HepG2 (cell line): Measurements from ENCODE around the gene ZNF343. TPM values are rescaled to one million over a fixed set of nuclear protein-coding genes. Genes with fewer than 3 reads are reported as not detected.

ENCODE experiments used
- ARID2 ChIP-seq: sonication (generic); formaldehyde crosslinking; IDR thresholded peaks from 2 replicates; pipeline ENCODE4 v1.8.1; 2022; ENCODE audit warnings: mild to moderate bottlenecking, missing genetic modification reagents, borderline replicate concordance
- ATF7-NPFF ChIP-seq: sonication (generic); formaldehyde crosslinking; IDR thresholded peaks from 2 replicates; pipeline ENCODE4 v1.8.1; 2023; ENCODE audit warnings: mild to moderate bottlenecking, low read depth, missing genetic modification reagents, moderate library complexity
- CHD2 ChIP-seq: IDR thresholded peaks from 2 replicates; pipeline ENCODE4 v1.6.1; 2011; ENCODE audit warnings: low read depth, low read length, improper control_type of control experiment
- DNMT3B ChIP-seq: conservative IDR thresholded peaks from 2 replicates; pipeline ENCODE4 v1.6.1; 2016; ENCODE audit warnings: missing biosample characterization, control low read depth
- FOXK1 ChIP-seq: sonication (generic); formaldehyde crosslinking; IDR thresholded peaks from 2 replicates; pipeline ENCODE4 v1.4.0; 2020; ENCODE audit warnings: low read depth, missing genetic modification reagents, borderline replicate concordance
- FOXK2 ChIP-seq: fragments of 450-650 bp; IDR thresholded peaks from 2 replicates; pipeline ENCODE4 v1.6.1; 2016
- FOXP1 ChIP-seq, 2 experiments: fragments of 450-650 bp in 1 of 2; IDR thresholded peaks; 2 replicates each; pipeline ENCODE4 v1.6.1; 2017 to 2018; ENCODE audit warnings: antibody characterized with exemption in 1 of 2
- JARID2 ChIP-seq: sonication (generic); formaldehyde crosslinking; IDR thresholded peaks from 2 replicates; pipeline ENCODE4 v1.8.1; 2023; ENCODE audit warnings: missing genetic modification reagents, inconsistent platforms; ENCODE audit not compliant: insufficient replicate concordance
- MEIS1 ChIP-seq: sonication (generic); formaldehyde crosslinking; IDR thresholded peaks from 2 replicates; pipeline ENCODE4 v1.9.0; 2021; ENCODE audit warnings: mild to moderate bottlenecking, missing genetic modification reagents, moderate library complexity, borderline replicate concordance
- SOX13 ChIP-seq, 3 experiments: fragments of 450-650 bp in 1 of 3; sonication (generic) in 1 of 3; formaldehyde crosslinking in 1 of 3; IDR thresholded peaks in 2 of 3; conservative IDR thresholded peaks in 1 of 3; 2 replicates each; pipeline versions ENCODE4 v1.5.0 to v1.6.1; 2016 to 2020; ENCODE audit warnings: antibody characterized with exemption in 1 of 3, mild to moderate bottlenecking in 1 of 3, missing compliant biosample characterization in 1 of 3, missing genetic modification reagents in 1 of 3, moderate library complexity in 1 of 3
- SUZ12 ChIP-seq: fragments of 150-350 bp; IDR thresholded peaks from 2 replicates; pipeline ENCODE4 v1.6.1; 2014; ENCODE audit warnings: low read depth, low read length
- ZFX ChIP-seq: sonication (generic); formaldehyde crosslinking; IDR thresholded peaks from 2 replicates; pipeline ENCODE4 v1.4.0; 2020; ENCODE audit warnings: mild to moderate bottlenecking, low read depth, missing genetic modification reagents, moderate library complexity
- ZMAT3 ChIP-seq: sonication (generic); formaldehyde crosslinking; conservative IDR thresholded peaks from 2 replicates; pipeline ENCODE4 v1.7.0; 2021; ENCODE audit warnings: missing genetic modification reagents
- ZNF251 ChIP-seq: sonication (generic); formaldehyde crosslinking; IDR thresholded peaks from 2 replicates; pipeline ENCODE4 v1.9.0; 2021; ENCODE audit warnings: mild to moderate bottlenecking, missing genetic modification reagents
- ZNF614 ChIP-seq: IDR thresholded peaks from 2 replicates; pipeline ENCODE4 v1.6.1; 2018; ENCODE audit warnings: missing biosample characterization, missing genetic modification reagents, inconsistent platforms, borderline replicate concordance
- ZNF629 ChIP-seq: sonication (generic); formaldehyde crosslinking; conservative IDR thresholded peaks from 2 replicates; pipeline ENCODE4 v1.5.0; 2020; ENCODE audit warnings: missing genetic modification reagents
- ZNF782 ChIP-seq: sonication (generic); formaldehyde crosslinking; IDR thresholded peaks from 2 replicates; pipeline ENCODE4 v1.4.0; 2020; ENCODE audit warnings: missing genetic modification reagents, mild to moderate bottlenecking, borderline replicate concordance
- polyA plus RNA-seq, 8 experiments: library from polyadenylated mRNA; depleted of rRNA in 3 of 8; stranded (reverse) in 7 of 8; unstranded in 1 of 8; fragments of >200 nt; fragmentation: Illumina TruSeq in 4 of 8; extraction: Trizol in 4 of 8; gene quantifications; 2 replicates each; pipeline versions ENCODE4 v1.2.1 to v1.2.3, GENCODE V29; 2011 to 2016; ENCODE audit warnings: low read depth in 4 of 8, missing spikeins in 1 of 8, mixed read lengths in 1 of 8; ENCODE audit not compliant: insufficient read depth in 1 of 8
- total RNA-seq, 5 experiments: library from RNA; depleted of rRNA; stranded (reverse); fragments of >200 nt; fragmentation: Illumina TruSeq; extraction: Trizol; gene quantifications; 2 replicates each; pipeline ENCODE4 v1.2.3, GENCODE V29; 2016; ENCODE audit warnings: low read depth in 1 of 5
- TF ChIP-seq, protein P1 (sequence below): sonication (generic); formaldehyde crosslinking; IDR thresholded peaks from 2 replicates; pipeline ENCODE4 v1.4.0; 2020; ENCODE audit warnings: missing genetic modification reagents
- TF ChIP-seq, protein P2 (sequence below): sonication (generic); formaldehyde crosslinking; IDR thresholded peaks from 2 replicates; pipeline ENCODE4 v1.8.0; 2022; ENCODE audit warnings: mild to moderate bottlenecking, missing genetic modification reagents; ENCODE audit not compliant: insufficient replicate concordance
- TF ChIP-seq, protein P3 (sequence below): sonication (generic); formaldehyde crosslinking; IDR thresholded peaks from 2 replicates; pipeline ENCODE4 v1.5.1; 2020; ENCODE audit warnings: mild to moderate bottlenecking, moderate library complexity, missing genetic modification reagents
- TF ChIP-seq, protein P4 (sequence below): sonication (generic); formaldehyde crosslinking; conservative IDR thresholded peaks from 2 replicates; pipeline ENCODE4 v1.4.0; 2020; ENCODE audit warnings: missing genetic modification reagents

Gene ZNF343
- total and polyA plus RNA-seq, 2 of the 13 experiments (the other 11 are each of a cell fraction or from before 2014, with no cell fraction given), result 16.4 to 22.1 TPM

DNA sequence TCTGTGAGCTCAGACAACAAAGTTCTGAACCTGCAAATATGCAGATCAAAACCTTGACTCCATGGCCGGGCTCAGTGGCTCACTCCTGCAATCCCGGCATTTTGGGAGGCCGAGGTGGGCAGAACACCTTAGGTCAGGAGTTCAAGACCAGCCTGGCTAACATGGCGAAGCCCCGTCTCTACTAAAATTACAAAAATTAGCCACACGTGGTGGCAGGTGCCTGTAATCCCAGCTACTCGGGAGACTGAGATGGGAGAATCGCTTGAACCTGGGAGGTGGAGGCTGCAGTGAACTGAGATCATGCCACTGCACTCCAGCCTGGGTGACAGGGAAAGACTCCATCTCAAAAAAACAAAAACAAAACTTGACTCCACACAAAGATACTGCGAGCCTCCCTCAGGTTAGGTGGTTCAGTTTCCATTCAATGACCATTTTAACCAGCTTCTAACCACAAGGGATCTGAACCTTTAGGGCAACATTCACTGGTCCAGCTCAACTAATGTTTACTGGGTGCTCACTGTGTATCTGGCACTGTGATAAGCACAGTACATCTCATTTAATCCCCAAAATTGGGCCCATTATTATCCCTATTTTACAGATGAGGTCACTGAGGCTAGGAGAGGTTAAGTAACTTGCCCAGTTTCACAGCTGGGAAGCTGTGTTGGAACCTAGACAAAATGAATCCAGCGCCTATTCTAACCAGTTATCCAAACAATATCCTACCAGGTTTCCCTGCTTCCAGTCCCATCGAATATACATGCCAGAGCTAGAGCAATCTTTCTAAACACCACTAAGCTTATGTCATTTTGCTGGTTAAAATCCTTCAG lies 39.9 kb downstream of the ZNF343 start (continued):
- TF ChIP-seq, protein P1, sequence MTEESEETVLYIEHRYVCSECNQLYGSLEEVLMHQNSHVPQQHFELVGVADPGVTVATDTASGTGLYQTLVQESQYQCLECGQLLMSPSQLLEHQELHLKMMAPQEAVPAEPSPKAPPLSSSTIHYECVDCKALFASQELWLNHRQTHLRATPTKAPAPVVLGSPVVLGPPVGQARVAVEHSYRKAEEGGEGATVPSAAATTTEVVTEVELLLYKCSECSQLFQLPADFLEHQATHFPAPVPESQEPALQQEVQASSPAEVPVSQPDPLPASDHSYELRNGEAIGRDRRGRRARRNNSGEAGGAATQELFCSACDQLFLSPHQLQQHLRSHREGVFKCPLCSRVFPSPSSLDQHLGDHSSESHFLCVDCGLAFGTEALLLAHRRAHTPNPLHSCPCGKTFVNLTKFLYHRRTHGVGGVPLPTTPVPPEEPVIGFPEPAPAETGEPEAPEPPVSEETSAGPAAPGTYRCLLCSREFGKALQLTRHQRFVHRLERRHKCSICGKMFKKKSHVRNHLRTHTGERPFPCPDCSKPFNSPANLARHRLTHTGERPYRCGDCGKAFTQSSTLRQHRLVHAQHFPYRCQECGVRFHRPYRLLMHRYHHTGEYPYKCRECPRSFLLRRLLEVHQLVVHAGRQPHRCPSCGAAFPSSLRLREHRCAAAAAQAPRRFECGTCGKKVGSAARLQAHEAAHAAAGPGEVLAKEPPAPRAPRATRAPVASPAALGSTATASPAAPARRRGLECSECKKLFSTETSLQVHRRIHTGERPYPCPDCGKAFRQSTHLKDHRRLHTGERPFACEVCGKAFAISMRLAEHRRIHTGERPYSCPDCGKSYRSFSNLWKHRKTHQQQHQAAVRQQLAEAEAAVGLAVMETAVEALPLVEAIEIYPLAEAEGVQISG, result no peak
- no peak for TF ChIP-seq FOXK2
- TF ChIP-seq ZMAT3 (CRISPR knock-in tag), result no peak; the same call in 1 of the 2 replicates
- no peak for TF ChIP-seq FOXK1 (CRISPR knock-in tag)
- TF ChIP-seq CHD2, result no peak
- TF ChIP-seq, protein P2, sequence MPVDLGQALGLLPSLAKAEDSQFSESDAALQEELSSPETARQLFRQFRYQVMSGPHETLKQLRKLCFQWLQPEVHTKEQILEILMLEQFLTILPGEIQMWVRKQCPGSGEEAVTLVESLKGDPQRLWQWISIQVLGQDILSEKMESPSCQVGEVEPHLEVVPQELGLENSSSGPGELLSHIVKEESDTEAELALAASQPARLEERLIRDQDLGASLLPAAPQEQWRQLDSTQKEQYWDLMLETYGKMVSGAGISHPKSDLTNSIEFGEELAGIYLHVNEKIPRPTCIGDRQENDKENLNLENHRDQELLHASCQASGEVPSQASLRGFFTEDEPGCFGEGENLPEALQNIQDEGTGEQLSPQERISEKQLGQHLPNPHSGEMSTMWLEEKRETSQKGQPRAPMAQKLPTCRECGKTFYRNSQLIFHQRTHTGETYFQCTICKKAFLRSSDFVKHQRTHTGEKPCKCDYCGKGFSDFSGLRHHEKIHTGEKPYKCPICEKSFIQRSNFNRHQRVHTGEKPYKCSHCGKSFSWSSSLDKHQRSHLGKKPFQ (CRISPR knock-in tag), result no peak
- TF ChIP-seq ZNF614 (CRISPR knock-in tag), result 0 out of 2 replicates have a peak, but pooled peaks have one; percentile 14
- 0 out of 2 replicates have a peak, but pooled peaks have one; percentile 32 for TF ChIP-seq ZNF782 (CRISPR knock-in tag)
- no peak for TF ChIP-seq FOXP1 (IDR thresholded peaks at IDR 0.05)
- TF ChIP-seq FOXP1 (CRISPR knock-in tag; IDR thresholded peaks at IDR 0.05), result no peak
- no peak for TF ChIP-seq DNMT3B (CRISPR knock-in tag)
- TF ChIP-seq JARID2 (CRISPR knock-in tag), result no peak
- TF ChIP-seq ATF7-NPFF (CRISPR knock-in tag), result no peak
- TF ChIP-seq ZFX (CRISPR knock-in tag), result 0 out of 2 replicates have a peak, but pooled peaks have one; percentile 28
- 0 out of 2 replicates have a peak, but pooled peaks have one; percentile 51 for TF ChIP-seq MEIS1 (CRISPR knock-in tag)
- 0 out of 2 replicates have a peak, but pooled peaks have one; percentile 34 for TF ChIP-seq ZNF251
- peak; percentile 92 for TF ChIP-seq ZNF629 (CRISPR knock-in tag)
- TF ChIP-seq, protein P3, sequence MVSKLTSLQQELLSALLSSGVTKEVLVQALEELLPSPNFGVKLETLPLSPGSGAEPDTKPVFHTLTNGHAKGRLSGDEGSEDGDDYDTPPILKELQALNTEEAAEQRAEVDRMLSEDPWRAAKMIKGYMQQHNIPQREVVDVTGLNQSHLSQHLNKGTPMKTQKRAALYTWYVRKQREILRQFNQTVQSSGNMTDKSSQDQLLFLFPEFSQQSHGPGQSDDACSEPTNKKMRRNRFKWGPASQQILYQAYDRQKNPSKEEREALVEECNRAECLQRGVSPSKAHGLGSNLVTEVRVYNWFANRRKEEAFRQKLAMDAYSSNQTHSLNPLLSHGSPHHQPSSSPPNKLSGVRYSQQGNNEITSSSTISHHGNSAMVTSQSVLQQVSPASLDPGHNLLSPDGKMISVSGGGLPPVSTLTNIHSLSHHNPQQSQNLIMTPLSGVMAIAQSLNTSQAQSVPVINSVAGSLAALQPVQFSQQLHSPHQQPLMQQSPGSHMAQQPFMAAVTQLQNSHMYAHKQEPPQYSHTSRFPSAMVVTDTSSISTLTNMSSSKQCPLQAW (CRISPR knock-in tag), result 0 out of 2 replicates have a peak, but pooled peaks have one; percentile 17
- TF ChIP-seq ARID2 (CRISPR knock-in tag), result no peak
- no peak for TF ChIP-seq SOX13 (IDR thresholded peaks at IDR 0.05)
- no peak for TF ChIP-seq SOX13 (CRISPR knock-in tag; conservative IDR thresholded peaks at IDR 0.05 in 1 of 2, IDR thresholded peaks at IDR 0.05 in 1 of 2)
- TF ChIP-seq SUZ12, result no peak
- TF ChIP-seq, protein P4, sequence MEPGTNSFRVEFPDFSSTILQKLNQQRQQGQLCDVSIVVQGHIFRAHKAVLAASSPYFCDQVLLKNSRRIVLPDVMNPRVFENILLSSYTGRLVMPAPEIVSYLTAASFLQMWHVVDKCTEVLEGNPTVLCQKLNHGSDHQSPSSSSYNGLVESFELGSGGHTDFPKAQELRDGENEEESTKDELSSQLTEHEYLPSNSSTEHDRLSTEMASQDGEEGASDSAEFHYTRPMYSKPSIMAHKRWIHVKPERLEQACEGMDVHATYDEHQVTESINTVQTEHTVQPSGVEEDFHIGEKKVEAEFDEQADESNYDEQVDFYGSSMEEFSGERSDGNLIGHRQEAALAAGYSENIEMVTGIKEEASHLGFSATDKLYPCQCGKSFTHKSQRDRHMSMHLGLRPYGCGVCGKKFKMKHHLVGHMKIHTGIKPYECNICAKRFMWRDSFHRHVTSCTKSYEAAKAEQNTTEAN (CRISPR knock-in tag), result no peak
